GM12878 (cell line): ENCODE data around the gene TBXAS1. TPM values are rescaled to one million over a fixed set of nuclear protein-coding genes. Genes with fewer than 3 reads are reported as not detected.

ENCODE experiments used
- ATAC-seq: fragments of 200-7000 bp; cut with Tn5 transposase; 3 replicates; pipeline ENCODE4 v1.9.1; 2020; ENCODE audit warnings: mild to moderate bottlenecking, moderate library complexity
- BruUV-seq: library from RNA; stranded (reverse); fragments of 400-500 nt; replicated peaks from 2 replicates; lab custom pipeline; 2021; lab: Mats Ljungman, UMichigan
- CTCF ChIA-PET: fragments of 300-600 bp; sonication (Branson Sonifier 250); formaldehyde crosslinking; extraction: SDS; loops from one replicate; lab custom pipeline; 2021; ENCODE audit warnings: inconsistent platforms; lab: Yijun Ruan, JAX
- POLR2A ChIA-PET: fragments of 350-600 bp; formaldehyde crosslinking; extraction: SDS; loops from one replicate; lab custom pipeline; 2021; ENCODE audit warnings: inconsistent platforms; lab: Charles Lee
- RAD21 ChIA-PET: fragments of 300-600 bp; sonication (Branson Sonifier 250); formaldehyde crosslinking; loops from one replicate; lab custom pipeline; 2023; ENCODE audit warnings: antibody characterized with exemption; ENCODE audit not compliant: unreplicated experiment; lab: Charles Lee
- SMC1A ChIA-PET: fragments of 300-600 bp; sonication (Branson Sonifier 250); formaldehyde crosslinking; loops from one replicate; lab custom pipeline; 2023; ENCODE audit not compliant: unreplicated experiment, uncharacterized antibody; lab: Charles Lee
- DNase-seq: peaks from one replicate; pipeline ENCODE4 v3.0.0-alpha.2; 2011; ENCODE audit warnings: low read depth, low spot score
- FAIRE-seq: peaks from 3 replicates; lab custom pipeline; 2011; peaks lifted over from hg19 to GRCh38; lab: Jason Lieb, UNC
- H2AFZ ChIP-seq: 2 replicates; pipeline ENCODE4 v1.6.0; 2011; ENCODE audit warnings: low read depth, low read length, control low read depth; ENCODE audit not compliant: control insufficient read depth
- H3K27ac ChIP-seq: 2 replicates; pipeline ENCODE4 v1.5.1; 2011; ENCODE audit warnings: control low read depth; ENCODE audit not compliant: control insufficient read depth, insufficient read depth
- H3K27me3 ChIP-seq, 2 experiments: replicated peaks in 1 of 2; 2 replicates each; pipeline versions ENCODE4 v1.6.0 to v1.6.1; 2011; ENCODE audit warnings: low read length in 1 of 2; ENCODE audit not compliant: control insufficient read depth in 2 of 2, insufficient read depth in 2 of 2
- H3K36me3 ChIP-seq, 2 experiments: 2 replicates each; pipeline ENCODE4 v1.5.1; 2011; ENCODE audit warnings: low read length in 1 of 2; ENCODE audit not compliant: control insufficient read depth in 2 of 2, insufficient read depth in 2 of 2
- H3K4me1 ChIP-seq: 2 replicates; pipeline ENCODE4 v1.6.1; 2011; ENCODE audit warnings: mild to moderate bottlenecking, low read length, moderate library complexity, mixed read lengths; ENCODE audit not compliant: control insufficient read depth, insufficient read depth
- H3K4me2 ChIP-seq: 2 replicates; pipeline ENCODE4 v1.6.0; 2011; ENCODE audit warnings: control low read depth; ENCODE audit not compliant: control insufficient read depth, insufficient read depth
- H3K4me3 ChIP-seq: fragments of 200-600 bp; sonication (generic); 2 replicates; pipeline ENCODE4 v1.5.1; 2016
- H3K79me2 ChIP-seq: 2 replicates; pipeline ENCODE4 v1.6.0; 2011; ENCODE audit warnings: low read length; ENCODE audit not compliant: control insufficient read depth, insufficient read depth
- H3K9ac ChIP-seq: 2 replicates; pipeline ENCODE4 v1.8.0; 2011; ENCODE audit warnings: low read length, control low read depth, mixed read lengths; ENCODE audit not compliant: control insufficient read depth, insufficient read depth
- H3K9me3 ChIP-seq: replicated peaks from 3 replicates; pipeline ENCODE4 v1.5.1; 2011; ENCODE audit warnings: mild to moderate bottlenecking, low read length; ENCODE audit not compliant: control insufficient read depth, insufficient read depth
- H4K20me1 ChIP-seq: 2 replicates; pipeline ENCODE4 v1.6.0; 2011; ENCODE audit not compliant: control insufficient read depth, insufficient read depth
- ASH2L ChIP-seq: fragments of 300-600, 200-600 bp; sonication (generic); IDR thresholded peaks from 2 replicates; pipeline ENCODE4 v1.6.1; 2017; ENCODE audit warnings: low read depth, mild to moderate bottlenecking, borderline replicate concordance
- BRCA1 ChIP-seq: IDR thresholded peaks from 2 replicates; pipeline ENCODE4 v1.6.1; 2011; ENCODE audit warnings: low read depth, low read length, improper control_type of control experiment
- EGR1 ChIP-seq, 2 experiments: IDR thresholded peaks; 1 replicate in 1 of 2; 2 replicates in 1 of 2; pipeline ENCODE4 v1.6.1; 2011 to 2012; ENCODE audit warnings: low read depth in 2 of 2, low read length in 2 of 2, borderline replicate concordance in 1 of 2, mild to moderate bottlenecking in 1 of 2, moderate library complexity in 1 of 2
- HDGF ChIP-seq: fragments of 450-650 bp; IDR thresholded peaks from 2 replicates; pipeline ENCODE4 v1.6.1; 2016; ENCODE audit warnings: antibody characterized with exemption
- NFXL1 ChIP-seq: fragments of 450-650 bp; IDR thresholded peaks from 2 replicates; pipeline ENCODE4 v1.6.1; 2017; ENCODE audit warnings: antibody characterized with exemption, mild to moderate bottlenecking, borderline replicate concordance
- RUNX3 ChIP-seq: IDR thresholded peaks from 2 replicates; pipeline ENCODE4 v1.6.1; 2012; ENCODE audit warnings: low read length, inconsistent platforms
- WRNIP1 ChIP-seq: IDR thresholded peaks from 2 replicates; pipeline ENCODE4 v1.6.1; 2011; ENCODE audit warnings: low read depth, low read length, improper control_type of control experiment, borderline replicate concordance
- WGBS: methylation state at CpG from one replicate; pipeline ENCODE4 v1.1.6; 2016; ENCODE audit warnings: low lambda C conversion rate; ENCODE audit not compliant: insufficient replicate concordance, insufficient coverage; ENCODE audit errors: missing lambda C conversion rate; 5-methylcytosine and 5-hydroxymethylcytosine counted together
- in situ Hi-C: fragments of 300-500 bp; cut with MboI; formaldehyde crosslinking; loops from 9 replicates; pipeline ENCODE4 v1.14.3; 2018; ENCODE audit warnings: mixed read lengths
- intact Hi-C: fragments of 100-400 bp; cut with micrococcal nuclease; formaldehyde crosslinking; loops from one replicate; pipeline ENCODE4 v1.14.2; 2022; ENCODE audit not compliant: unreplicated experiment
- polyA plus RNA-seq, 11 experiments: library from polyadenylated mRNA; depleted of rRNA in 4 of 11; unstranded in 6 of 11; stranded (reverse) in 5 of 11; fragments of >200 nt; fragmentation: Nextera tagmentation in 4 of 11; fragmentation: Illumina TruSeq in 1 of 11; extraction: Ambion mirVana in 4 of 11; extraction: Trizol in 1 of 11; gene quantifications; 1 replicate in 1 of 11; 2 replicates in 10 of 11; pipeline versions ENCODE4 v1.2.1 to v1.2.3, GENCODE V29; 2011 to 2016; ENCODE audit warnings: inconsistent platforms in 2 of 11, missing spikeins in 2 of 11, low read depth in 1 of 11
- total RNA-seq, 4 experiments: library from RNA; depleted of rRNA in 3 of 4; stranded (reverse); fragments of >200 nt in 3 of 4; fragmentation: Illumina TruSeq in 1 of 4; extraction: Trizol in 1 of 4; gene quantifications; 2 replicates each; pipeline versions ENCODE4 v1.2.1 to v1.2.3, GENCODE V29; 2013 to 2021
- TF ChIP-seq, protein P1 (sequence below): IDR thresholded peaks from 2 replicates; pipeline ENCODE4 v1.6.1; 2011; ENCODE audit warnings: mild to moderate bottlenecking, low read depth, low read length, moderate library complexity; ENCODE audit not compliant: insufficient replicate concordance
- TF ChIP-seq, protein P2 (sequence below): IDR thresholded peaks from 2 replicates; pipeline ENCODE4 v1.6.1; 2012; ENCODE audit warnings: mild to moderate bottlenecking, low read depth, low read length
- TF ChIP-seq, protein P3 (sequence below): fragments of 450-650 bp; IDR thresholded peaks from 2 replicates; pipeline ENCODE4 v1.6.1; 2017; ENCODE audit warnings: low read depth, mild to moderate bottlenecking, moderate library complexity
- TF ChIP-seq, protein P4 (sequence below): IDR thresholded peaks from 2 replicates; pipeline ENCODE4 v1.6.1; 2012; ENCODE audit warnings: low read length, inconsistent platforms

Gene TBXAS1
- total and polyA plus RNA-seq, 10 of the 15 experiments (the other 5 are each of a cell fraction or from before 2014, with no cell fraction given) = 1.5 to 32.7 (median 16.3) TPM

DNA sequence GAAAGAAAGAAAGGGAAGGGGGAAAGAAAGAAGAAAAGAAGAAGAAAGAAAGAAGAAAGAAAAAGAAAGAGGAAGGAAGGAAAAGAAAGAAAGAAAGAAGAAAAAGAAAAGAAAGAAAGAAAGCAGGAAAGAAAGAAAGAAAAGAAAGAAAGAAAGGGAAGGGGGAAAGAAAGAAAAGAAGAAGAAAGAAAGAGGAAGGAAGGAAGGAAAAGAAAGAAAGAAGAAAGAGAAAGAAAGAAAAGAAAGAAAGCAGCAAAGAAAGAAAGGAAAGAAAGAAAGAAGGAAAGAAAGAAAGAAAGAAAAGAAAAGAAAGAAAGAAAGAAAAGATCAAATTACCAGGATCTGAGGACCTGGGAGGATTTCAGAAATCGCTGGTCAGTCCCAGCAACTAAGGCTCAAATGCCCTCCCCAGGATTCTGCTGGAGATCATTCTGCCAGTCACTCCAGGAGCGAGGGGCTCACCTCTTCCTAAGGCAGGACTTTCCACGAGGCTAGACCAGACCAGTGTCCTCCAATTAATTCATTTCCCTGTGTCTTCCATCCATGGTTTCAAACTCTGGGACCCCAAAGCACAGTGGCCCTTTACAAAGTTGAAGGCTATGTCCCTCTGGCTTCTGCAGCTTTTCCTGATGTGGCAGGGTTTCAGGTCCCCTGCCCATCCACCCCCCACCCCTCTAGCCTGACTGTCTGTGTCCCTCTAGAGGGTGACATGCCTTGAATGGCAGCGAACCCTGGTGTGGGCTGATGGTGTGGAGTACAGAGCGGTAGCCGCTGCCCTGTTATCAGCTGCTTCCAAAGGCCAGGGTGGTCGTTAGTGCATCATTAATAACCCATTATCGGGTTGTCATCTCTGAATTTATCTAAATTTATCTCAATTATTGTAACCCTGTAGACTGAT lies 155.8 kb downstream of the TBXAS1 start (continued):
- TF ChIP-seq, protein P1, sequence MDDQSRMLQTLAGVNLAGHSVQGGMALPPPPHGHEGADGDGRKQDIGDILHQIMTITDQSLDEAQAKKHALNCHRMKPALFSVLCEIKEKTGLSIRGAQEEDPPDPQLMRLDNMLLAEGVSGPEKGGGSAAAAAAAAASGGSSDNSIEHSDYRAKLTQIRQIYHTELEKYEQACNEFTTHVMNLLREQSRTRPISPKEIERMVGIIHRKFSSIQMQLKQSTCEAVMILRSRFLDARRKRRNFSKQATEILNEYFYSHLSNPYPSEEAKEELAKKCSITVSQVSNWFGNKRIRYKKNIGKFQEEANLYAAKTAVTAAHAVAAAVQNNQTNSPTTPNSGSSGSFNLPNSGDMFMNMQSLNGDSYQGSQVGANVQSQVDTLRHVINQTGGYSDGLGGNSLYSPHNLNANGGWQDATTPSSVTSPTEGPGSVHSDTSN = no peak

DNA sequence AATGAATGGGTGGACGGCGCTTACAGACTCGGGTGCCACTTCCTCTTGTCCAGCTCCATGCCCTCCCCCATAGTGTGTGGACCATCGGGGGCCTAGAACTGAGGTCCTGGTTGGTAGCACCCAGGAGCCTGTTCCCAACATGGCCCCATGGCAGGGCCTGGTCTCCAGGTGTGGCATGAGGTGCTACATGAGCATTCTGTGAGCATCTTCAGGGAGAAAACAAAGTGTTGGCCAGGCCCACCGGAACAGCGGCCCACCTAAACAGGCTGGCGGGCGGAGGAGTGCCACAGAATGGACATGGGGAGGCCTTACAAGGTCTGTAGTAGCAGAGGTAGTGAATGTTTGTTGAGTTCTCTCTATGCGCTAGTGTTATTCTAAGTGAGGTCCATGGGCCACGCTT lies 156.7 kb downstream of the TBXAS1 start:
- RAD21 ChIA-PET = interaction anchor here (1.3 kb wide), 1 partner anchor 339 kb away, joined by 3 read pairs; no protein-coding TSS in a partner anchor
- no peaks in the 10 kb centered on the region for H4K20me1 ChIP-seq
- intact Hi-C loops = no loop called here
- H3K4me3 ChIP-seq = no peak overlapping the region
- SMC1A ChIA-PET = interaction anchor here (1.1 kb wide), 2 partner anchors 33 to 339 kb away, joined by 3 to 5 read pairs; no protein-coding TSS in a partner anchor
- BruUV-seq = no TSS peak
- 95% methylated on average over 10 of the region's 10 CpGs for WGBS
- no peaks in the 10 kb centered on the region for H3K4me1 ChIP-seq
- POLR2A ChIA-PET = no interaction called here
- CTCF ChIA-PET = interaction anchor here (1.6 kb wide), 1 partner anchor 340 kb away, joined by 5 read pairs; no protein-coding TSS in a partner anchor
- no peak overlapping the region for H2AFZ ChIP-seq
- no peak for DNase-seq
- H3K27ac ChIP-seq = no peak overlapping the region
- FAIRE-seq = no peak
- H3K27me3 ChIP-seq = no peaks in the 10 kb centered on the region
- H3K9me3 ChIP-seq = no peaks in the 10 kb centered on the region
- ATAC-seq = no peak
- H3K79me2 ChIP-seq = no peaks in the 10 kb centered on the region
- no peak overlapping the region for H3K9ac ChIP-seq
- in situ Hi-C loops = no loop called here
- H3K36me3 ChIP-seq = no peaks in the 10 kb centered on the region
- H3K4me2 ChIP-seq = no peak overlapping the region
- TF ChIP-seq, protein P2, sequence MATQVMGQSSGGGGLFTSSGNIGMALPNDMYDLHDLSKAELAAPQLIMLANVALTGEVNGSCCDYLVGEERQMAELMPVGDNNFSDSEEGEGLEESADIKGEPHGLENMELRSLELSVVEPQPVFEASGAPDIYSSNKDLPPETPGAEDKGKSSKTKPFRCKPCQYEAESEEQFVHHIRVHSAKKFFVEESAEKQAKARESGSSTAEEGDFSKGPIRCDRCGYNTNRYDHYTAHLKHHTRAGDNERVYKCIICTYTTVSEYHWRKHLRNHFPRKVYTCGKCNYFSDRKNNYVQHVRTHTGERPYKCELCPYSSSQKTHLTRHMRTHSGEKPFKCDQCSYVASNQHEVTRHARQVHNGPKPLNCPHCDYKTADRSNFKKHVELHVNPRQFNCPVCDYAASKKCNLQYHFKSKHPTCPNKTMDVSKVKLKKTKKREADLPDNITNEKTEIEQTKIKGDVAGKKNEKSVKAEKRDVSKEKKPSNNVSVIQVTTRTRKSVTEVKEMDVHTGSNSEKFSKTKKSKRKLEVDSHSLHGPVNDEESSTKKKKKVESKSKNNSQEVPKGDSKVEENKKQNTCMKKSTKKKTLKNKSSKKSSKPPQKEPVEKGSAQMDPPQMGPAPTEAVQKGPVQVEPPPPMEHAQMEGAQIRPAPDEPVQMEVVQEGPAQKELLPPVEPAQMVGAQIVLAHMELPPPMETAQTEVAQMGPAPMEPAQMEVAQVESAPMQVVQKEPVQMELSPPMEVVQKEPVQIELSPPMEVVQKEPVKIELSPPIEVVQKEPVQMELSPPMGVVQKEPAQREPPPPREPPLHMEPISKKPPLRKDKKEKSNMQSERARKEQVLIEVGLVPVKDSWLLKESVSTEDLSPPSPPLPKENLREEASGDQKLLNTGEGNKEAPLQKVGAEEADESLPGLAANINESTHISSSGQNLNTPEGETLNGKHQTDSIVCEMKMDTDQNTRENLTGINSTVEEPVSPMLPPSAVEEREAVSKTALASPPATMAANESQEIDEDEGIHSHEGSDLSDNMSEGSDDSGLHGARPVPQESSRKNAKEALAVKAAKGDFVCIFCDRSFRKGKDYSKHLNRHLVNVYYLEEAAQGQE = no peak
- TF ChIP-seq, protein P3, sequence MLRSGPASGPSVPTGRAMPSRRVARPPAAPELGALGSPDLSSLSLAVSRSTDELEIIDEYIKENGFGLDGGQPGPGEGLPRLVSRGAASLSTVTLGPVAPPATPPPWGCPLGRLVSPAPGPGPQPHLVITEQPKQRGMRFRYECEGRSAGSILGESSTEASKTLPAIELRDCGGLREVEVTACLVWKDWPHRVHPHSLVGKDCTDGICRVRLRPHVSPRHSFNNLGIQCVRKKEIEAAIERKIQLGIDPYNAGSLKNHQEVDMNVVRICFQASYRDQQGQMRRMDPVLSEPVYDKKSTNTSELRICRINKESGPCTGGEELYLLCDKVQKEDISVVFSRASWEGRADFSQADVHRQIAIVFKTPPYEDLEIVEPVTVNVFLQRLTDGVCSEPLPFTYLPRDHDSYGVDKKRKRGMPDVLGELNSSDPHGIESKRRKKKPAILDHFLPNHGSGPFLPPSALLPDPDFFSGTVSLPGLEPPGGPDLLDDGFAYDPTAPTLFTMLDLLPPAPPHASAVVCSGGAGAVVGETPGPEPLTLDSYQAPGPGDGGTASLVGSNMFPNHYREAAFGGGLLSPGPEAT = no peak
- TF ChIP-seq BRCA1 (no peak), HDGF (no peak), ASH2L (no peak), NFXL1 (no peak), WRNIP1 (no peak), RUNX3 (no peak), EGR1 (IDR thresholded peaks at IDR 0.05; ENCODE audit: borderline replicate concordance in 1 of 2, low read depth in 2 of 2, low read length in 2 of 2) (no peak)
- TF ChIP-seq, protein P1 = no peak
- TF ChIP-seq, protein P4, sequence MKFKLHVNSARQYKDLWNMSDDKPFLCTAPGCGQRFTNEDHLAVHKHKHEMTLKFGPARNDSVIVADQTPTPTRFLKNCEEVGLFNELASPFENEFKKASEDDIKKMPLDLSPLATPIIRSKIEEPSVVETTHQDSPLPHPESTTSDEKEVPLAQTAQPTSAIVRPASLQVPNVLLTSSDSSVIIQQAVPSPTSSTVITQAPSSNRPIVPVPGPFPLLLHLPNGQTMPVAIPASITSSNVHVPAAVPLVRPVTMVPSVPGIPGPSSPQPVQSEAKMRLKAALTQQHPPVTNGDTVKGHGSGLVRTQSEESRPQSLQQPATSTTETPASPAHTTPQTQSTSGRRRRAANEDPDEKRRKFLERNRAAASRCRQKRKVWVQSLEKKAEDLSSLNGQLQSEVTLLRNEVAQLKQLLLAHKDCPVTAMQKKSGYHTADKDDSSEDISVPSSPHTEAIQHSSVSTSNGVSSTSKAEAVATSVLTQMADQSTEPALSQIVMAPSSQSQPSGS = no peak
